Suppressor macrophage (primary cell): ENCODE measurements around the gene NPAS1.
"Not testable (repeated sequence)": the region's sequence is repeated elsewhere in the genome, so short reads cannot be mapped to it uniquely, and the experiment has no call there.

Source experiments
- DNase-seq, 4 experiments: peaks; one replicate each; pipeline ENCODE4 v3.0.0-alpha.2; 2020 to 2022

NPAS1 gene

GRCh38 chr19:47047763-47048405 is 28.2 kb downstream of the NPAS1 start:
- peak; percentile 85 to 94 (median 93) for DNase-seq

- no peak for DNase-seq
Measured at GRCh38 chr19:47049307-47049700, 29.7 kb downstream of the NPAS1 start.

GRCh38 chr19:47050562-47050961 is 30.9 kb downstream of the NPAS1 start:
- not testable (repeated sequence) for DNase-seq

GRCh38 chr19:47056411-47056810 is 36.8 kb downstream of the NPAS1 start:
- no peak for DNase-seq

GRCh38 chr19:47057328-47057727 is 37.7 kb downstream of the NPAS1 start:
- no peak for DNase-seq

- no peak for DNase-seq
Measured at GRCh38 chr19:47058621-47059022, 39.0 kb downstream of the NPAS1 start.

- no peak for DNase-seq
Measured at GRCh38 chr19:47063874-47064273, 44.2 kb downstream of the NPAS1 start.

GRCh38 chr19:47065242-47065641 is 45.6 kb downstream of the NPAS1 start:
- DNase-seq: no peak

- DNase-seq: no peak
Measured at GRCh38 chr19:47066376-47067214, 47.0 kb downstream of the NPAS1 start.

- no peak for DNase-seq
Measured at GRCh38 chr19:47067215-47067847, 47.7 kb downstream of the NPAS1 start.

- DNase-seq: no peak
Measured at GRCh38 chr19:47068246-47068645, 48.6 kb downstream of the NPAS1 start.

- DNase-seq: no peak
Measured at GRCh38 chr19:47068876-47069406, 49.3 kb downstream of the NPAS1 start.

GRCh38 chr19:47069795-47070194 is 50.2 kb downstream of the NPAS1 start:
- no peak for DNase-seq

GRCh38 chr19:47070756-47071155 is 51.1 kb downstream of the NPAS1 start:
- no peak for DNase-seq

GRCh38 chr19:47071731-47072130 is 52.1 kb downstream of the NPAS1 start:
- DNase-seq: no peak

- DNase-seq: no peak
Measured at GRCh38 chr19:47072323-47072722, 52.7 kb downstream of the NPAS1 start.

GRCh38 chr19:47073574-47073973 is 53.9 kb downstream of the NPAS1 start:
- DNase-seq: no peak

- DNase-seq: peak in 3 of 4 experiments; percentile 30 to 50 (median 38)
Measured at GRCh38 chr19:47074621-47075020, 55.0 kb downstream of the NPAS1 start.

- DNase-seq: peak; percentile 75 to 90 (median 86)
Measured at GRCh38 chr19:47075179-47075810, 55.7 kb downstream of the NPAS1 start.

GRCh38 chr19:47075941-47076340 is 56.3 kb downstream of the NPAS1 start:
- no peak for DNase-seq

GRCh38 chr19:47078351-47078750 is 58.7 kb downstream of the NPAS1 start:
- not testable (repeated sequence) for DNase-seq

GRCh38 chr19:47081095-47081494 is 61.5 kb downstream of the NPAS1 start:
- DNase-seq: no peak

- no peak for DNase-seq
Measured at GRCh38 chr19:47082493-47082892, 62.9 kb downstream of the NPAS1 start.
